Measurements from ENCODE around the gene CHST15.

CHST15 gene

DNA sequence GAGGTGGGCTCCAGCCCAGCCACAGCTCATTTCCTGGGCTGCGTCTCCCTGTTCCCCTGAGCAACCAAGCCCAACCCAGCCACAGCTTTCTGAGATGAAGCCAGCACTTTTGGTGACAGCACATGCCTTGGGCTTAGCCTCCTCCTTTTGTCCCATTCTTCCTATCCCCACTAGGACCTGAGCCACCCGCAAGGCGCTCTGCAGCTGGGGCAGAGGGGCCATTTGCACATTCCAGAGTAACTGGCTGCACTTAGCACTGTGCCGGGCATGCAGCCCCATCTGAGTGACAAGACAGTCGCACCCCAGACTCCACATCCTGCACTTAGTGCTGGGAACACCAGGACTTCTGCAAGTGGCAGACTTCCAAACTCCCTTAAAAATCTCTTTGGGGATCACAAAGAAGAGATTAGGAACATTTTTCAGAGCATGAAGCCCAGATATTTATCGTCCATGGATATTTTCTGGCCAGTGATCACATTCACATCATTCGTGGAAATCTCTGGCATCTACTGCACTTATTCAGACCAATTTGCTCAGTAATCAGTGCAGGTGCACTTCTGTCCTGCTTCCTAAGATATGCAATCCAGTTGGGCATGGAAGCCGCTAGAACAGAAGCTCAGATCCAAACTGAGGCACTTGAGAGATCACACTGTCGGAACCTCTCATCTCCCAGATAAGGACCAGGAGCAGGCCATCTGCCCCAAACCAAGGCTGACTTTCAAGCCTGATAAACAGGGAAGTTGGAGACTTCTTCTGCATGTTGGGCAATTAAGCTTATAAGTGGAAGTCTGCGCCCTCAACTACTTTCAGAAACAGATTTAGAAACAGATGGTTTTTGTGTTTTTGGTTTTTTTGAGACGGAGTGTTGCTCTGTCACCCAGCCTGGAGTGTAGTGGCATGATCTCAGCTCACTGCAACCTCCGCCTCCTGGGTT is 26.4 kb downstream of the CHST15 start:
- DNase-seq (ENCODE audit: low read depth in 4 of 4, low spot score in 1 of 4): no peak

DNA sequence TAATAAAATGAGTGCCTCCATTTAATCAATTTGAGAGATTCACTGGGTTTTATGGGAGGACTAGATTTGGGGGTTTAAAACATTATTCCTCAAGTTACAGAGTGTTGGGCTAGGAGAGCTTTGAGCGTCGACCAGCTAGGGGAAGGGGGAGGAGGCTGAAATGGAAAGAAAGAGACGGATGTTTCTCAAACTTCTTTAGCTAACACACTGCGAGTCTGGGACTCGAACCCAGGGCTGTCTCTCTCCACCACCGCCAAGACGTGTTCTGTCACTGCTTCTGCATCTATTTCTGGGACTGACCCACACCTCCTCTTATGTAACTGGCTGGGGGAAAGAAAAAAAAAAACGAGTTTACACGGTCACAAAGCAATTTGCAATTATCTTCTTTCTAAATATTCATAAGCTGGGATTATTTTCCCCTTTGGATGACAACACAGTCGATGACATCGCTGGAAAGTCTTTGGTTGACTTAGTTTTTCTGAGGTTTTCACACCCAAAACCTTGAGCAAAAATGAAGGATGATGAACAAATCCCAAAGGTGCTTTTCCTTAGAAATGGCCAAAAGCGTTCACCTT is 27.2 kb downstream of the CHST15 start:
- no peak for DNase-seq (ENCODE audit: low read depth in 4 of 4, low spot score in 1 of 4)

DNA sequence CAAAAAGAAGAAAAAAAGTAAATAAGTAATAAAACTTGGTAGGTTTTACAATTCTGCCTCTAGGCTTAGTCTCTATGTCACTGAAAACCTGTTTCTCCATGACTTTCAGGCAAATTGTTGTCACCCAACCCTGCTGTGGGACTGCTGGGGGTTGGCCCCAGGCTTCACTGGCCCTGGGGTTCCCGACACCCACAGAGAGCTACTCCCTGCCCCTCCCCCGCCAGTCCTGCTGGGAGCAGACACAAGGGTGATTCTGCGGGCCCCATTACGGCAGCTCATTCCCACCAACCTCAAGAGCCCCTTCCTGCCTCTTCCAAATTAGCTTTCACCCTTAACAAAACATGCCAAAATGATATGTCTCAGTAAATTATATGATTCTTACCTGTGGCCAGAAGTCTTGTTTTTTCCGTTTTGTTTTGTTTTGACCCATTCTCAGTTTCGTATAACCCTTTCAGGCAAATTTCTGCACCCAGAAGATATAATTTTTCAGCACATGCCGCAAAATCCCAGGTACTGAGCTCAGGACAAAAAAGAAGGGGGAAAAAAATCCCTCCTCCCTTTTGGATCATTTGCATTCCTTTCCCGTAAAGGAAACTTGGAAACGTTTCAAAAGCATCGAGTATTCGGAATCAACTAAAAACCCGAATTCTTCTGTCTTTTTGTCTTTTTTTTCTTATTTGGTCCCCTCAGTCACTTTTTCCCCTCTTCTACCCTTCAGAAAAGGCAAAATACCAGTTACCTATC is 27.8 kb downstream of the CHST15 start:
- no peak for DNase-seq (ENCODE audit: low read depth in 4 of 4, low spot score in 1 of 4)

DNA sequence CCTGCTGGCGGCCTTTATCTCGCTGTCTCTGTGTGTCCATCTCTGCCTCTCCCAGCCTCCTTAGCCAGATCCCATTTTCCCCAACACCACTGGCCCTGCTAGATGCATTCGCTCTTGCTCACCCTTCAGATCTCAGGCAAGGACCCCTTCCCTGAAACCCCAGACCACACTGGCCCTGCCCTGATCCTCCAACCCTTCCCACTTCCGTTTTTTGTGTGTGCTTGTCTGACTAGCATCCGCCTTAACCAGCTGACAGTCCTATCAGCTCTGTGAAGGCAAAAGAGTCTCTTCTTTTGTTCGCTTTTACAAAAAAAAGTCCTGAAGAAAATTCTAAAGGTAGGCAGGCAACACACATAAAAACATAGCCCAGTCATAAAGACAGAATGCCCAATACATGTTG is 28.7 kb downstream of the CHST15 start:
- DNase-seq (ENCODE audit: low read depth in 4 of 4, low spot score in 1 of 4): no peak

DNA sequence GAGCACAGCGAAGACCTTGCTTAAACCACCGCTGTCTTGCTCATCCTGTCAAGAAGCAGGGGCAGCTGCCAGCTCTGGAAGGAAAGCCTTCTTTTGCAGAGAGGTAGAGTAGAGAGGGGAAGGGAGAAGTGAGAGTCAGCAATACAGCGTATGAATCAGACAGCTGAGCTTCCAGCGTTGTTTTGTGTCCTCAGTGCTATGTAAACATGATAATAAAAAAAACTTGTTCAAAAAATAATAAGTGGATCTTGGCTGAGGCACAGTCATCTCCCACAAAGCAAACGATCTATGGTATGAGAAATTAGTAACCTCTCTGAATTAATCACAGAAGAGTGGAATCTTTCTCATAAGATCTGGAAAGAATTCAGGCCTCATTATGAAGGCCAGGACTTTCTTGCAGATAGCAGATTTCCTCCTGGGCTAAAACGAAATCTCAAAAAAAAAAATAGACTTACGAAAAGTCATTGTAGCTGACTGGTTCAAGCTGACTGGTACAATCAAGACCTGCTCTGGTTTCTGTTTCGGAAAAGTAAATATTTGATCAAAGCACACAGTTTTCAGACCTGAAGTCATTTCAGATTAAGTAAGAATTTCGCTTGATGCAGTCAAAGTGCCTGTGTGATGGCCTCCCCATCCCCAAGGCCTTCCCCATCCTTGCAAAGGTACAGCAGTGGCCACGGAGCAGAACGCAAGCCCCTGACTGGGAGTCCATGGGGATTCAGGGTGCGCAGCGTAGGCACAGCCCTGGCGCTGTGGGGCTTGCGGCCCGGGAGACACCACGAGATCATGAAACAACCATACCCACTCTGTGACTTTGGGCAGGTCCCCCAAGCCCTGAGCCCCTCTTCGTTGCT is 29.4 kb downstream of the CHST15 start:
- DNase-seq (ENCODE audit: low read depth in 4 of 4, low spot score in 1 of 4): no peak

DNA sequence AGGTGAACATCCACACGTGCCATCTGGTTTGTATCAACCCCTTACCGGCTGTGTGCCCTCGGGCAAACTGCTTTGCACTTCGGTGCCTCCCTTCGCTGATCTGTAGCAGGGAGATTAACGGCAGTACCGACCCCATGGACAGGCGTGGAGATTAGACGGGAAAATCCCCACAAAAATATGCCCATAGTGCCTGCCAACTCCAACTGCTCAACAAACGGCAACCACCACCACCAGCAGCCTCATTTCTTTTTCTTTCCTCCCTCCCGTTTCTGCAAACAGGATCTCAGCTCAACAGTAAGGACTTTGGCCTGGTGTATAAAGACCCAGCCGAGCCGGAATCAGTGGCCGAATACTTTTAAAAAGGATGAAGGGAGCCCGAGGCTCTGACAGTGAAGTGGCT is 31.0 kb downstream of the CHST15 start:
- DNase-seq (ENCODE audit: low read depth in 4 of 4, low spot score in 1 of 4): no peak

DNA sequence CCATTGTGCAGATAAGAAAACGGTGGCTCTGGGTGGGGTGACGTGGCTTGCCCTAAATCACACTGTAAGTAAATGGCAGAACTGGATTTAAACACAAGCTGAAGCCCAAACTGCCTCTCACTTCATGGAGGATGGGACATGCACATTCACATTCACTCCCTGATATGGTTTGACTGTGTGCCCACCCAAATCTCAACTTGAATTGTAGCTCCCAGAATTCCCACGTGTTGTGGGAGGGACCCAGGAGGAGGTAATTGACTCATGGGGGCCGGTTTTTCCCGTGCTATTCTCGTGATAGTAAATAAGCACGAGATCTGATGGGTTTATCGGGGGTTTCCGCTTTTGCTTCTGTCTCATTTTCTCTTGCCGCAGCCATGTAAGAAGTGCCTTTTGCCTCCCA is 32.4 kb downstream of the CHST15 start:
- no peak for DNase-seq (ENCODE audit: low read depth in 4 of 4, low spot score in 1 of 4)

DNA sequence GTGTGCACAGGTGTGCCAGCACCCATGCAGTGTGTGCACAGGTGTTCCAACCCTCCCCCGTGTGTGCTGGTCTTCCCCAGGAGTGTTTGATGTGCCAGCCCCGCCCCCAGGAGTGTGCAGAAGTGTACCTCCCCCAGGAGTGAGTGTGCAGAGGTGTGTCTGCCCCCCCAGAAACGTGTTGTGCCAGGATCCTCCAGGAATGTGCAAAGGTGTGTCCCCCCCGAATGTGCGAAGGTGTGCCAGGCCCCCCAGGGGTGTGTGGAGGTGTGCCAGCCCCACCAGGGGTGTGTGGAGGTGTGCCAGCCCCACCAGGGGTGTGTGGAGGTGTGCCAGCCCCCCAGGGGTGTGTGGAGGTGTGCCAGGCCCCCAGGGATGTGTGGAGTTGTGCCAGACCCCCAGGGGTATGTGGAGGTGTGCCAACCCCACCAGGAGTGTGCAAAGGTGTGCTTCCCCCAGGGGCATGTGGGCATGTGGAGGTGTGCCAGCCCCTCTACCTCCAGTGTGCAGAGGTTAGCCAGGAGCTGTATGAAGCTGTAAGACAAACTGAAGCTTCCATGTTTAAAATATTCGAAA is 33.2 kb downstream of the CHST15 start:
- no peak for DNase-seq (ENCODE audit: low read depth in 4 of 4, low spot score in 1 of 4)

DNA sequence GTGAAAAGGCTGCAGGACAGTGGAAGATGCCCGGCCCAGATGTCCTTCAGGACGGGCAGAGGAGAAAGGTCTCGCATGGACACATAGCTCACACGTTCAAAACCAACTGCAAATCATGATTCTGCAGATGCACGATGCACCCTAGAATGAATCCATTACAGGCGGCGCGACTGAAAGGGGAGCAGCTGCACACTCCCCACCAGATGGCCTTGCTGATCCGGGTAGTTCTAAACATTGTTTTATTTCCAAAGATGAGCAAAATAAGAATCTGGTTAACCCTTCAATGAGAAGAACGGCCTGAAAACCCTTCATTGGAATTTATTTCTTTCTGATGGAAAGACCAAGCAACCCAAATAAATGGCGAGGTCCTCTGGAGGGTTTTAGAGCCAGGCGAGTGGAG is 33.8 kb downstream of the CHST15 start:
- DNase-seq (ENCODE audit: low read depth in 4 of 4, low spot score in 1 of 4): no peak

DNA sequence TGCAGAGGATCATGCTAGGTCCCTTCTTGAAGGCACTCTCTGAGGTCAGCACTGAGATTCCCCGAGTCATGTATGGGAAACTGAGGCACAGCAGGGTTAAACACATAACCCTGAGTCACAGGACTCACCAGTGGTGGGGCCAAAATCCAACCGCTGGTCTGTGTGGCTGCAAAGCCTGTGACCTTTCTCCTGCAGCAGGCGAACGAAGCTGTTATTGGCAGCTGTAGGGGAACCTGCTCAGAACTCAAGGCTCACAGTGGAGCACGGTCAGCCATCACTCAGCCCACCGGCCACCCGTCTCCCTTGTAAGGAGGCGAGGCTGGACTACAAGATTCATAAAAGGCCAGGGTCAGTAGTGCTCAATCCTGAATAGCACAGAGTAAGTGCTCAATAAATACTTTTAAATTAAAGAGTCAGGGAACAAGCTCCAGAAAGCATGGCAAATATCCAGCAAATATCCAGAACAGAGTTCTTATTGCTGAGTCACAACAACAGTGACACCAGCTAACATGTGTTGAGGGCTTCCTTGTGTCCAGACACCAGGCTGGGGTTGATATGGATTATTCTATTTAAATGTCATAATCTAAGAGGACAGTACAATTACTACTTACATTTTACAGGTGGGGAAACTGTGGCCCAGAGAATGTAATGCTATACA is 34.9 kb downstream of the CHST15 start:
- DNase-seq (ENCODE audit: low read depth in 4 of 4, low spot score in 1 of 4): no peak

DNA sequence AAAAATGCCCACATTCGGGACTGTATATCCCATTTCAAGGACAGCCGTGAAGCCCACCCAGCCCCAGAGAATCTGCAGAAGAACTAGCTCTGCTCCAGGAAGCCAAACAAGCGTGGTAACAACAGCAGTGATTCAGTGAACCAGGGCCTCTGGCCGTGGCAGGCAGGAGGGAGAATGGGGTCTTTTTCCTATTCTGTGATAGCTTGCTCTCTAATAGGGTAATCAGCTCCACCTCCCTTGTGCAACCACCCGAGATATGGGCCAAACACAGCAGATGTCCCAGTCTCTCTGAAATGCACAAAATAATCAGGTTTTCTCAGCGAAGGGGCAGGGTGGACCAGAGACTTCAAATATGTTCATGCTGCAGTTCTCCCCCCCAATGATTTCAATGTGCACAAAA is 35.8 kb downstream of the CHST15 start:
- no peak for DNase-seq (ENCODE audit: low read depth in 4 of 4, low spot score in 1 of 4)

DNA sequence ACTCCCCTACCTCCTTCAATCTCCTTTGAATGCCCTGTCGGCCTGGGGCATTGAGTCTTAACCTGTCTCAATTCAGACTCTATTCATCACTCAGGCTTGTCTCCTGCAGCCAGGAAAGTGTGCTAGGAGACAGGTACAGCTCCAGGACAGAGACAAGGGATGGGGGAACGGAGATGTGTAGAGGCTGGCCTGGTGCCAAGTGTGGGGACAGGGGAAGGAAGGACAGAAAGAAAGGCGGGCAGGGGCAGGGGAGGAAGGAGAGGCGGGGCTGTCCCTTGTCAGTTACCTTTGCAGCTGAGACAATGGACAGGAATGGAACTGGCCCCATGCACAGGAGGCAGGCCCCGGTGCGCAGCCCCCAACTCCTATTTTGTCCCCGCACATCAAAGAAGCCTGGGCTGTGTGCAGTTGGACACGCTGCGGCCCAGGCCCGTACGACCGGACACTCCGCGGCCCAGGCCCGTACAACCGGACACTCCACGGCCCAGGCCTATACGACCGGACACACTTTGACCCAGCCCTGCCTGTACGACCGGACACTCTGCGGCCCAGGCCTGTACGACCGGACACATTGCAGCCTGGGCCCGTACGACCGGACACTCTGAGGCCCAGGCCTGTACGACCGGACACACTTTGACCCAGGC is 36.9 kb downstream of the CHST15 start:
- no peak for DNase-seq (ENCODE audit: low read depth in 4 of 4, low spot score in 1 of 4)

DNA sequence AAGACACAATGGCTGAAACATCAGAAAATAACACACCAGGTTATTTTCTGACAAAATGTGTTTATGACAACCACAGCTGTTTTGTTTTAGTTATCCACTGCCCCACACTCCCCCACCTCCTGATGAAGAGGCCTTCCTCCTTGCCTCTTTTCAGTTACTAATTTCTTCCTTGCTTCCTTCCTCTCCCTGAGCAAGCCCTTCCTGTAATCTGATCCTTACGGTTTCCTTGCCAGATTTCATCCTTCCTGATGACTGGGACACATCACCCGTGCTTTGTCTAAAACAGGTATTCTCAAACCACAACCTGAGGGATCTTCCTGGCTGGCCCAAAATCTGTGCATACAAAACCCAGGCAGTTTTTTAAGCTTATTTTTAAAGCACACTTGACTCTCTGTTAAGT is 39.4 kb downstream of the CHST15 start:
- no peak for DNase-seq (ENCODE audit: low read depth in 4 of 4, low spot score in 1 of 4)

DNA sequence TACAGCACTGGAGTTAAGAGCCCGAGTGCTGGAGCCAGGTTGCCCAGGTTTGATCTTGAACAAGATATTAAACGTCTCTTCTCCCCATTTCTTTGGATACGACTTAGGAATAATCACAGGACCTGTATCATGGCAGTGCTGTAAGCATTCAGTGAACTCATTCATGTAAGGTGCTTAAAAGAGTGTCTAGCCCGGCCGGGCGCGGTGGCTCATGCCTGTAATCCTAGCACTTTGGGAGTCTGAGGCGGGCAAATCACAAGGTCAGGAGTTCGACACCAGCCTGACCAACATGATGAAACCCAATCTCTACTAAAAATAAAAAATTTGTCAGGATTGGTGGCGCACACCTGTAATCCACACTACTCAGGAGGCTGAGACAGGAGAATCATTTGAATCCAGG is 40.8 kb downstream of the CHST15 start:
- DNase-seq (ENCODE audit: low read depth in 4 of 4, low spot score in 1 of 4): no peak

DNA sequence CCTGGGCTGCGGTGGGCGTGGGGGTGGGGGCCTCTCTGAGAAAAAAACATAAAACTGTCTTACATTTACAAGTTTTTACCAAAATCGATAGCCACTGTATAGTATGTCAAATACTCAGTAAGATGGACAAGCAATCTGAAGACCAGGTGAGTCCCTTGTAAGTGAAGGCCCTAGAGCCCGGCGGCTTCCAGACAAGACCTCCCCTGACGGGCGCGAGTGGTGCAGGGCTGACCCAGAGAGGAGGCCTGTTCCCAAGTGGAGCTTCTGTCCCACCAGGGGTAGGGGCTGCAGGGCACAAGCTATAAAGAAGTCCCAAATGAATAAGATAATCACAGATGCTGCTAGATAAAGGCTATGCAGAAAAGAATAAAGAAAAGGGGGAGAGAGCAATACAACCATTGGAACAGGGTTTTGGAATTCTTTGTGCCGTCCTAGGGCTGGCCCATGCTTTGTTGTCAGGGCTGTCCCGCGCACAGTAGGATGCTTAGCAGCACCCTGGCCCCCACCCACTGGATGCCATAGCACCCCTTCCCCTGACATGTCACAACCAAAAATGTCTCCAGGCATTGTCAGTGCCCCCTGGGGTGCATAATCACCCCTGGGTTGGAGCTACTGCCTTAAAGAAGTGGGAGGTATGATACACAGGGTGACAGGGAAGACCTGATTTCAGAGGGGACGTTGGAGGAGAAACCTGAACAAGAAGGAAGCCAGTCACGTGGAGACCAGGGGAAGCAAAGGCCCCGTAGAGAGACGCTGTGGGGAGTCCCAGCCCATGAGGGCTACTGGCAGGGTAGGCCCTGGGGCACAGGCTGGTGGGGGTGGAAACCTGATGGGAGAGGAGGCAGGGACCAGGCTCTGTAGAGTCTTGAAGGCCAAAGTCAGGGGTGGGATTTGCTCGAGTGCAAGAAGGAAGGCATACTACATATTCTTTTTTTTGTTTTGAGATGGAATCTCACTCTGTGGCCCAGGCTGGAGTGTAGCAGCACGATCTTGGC is 43.1 kb downstream of the CHST15 start:
- DNase-seq (ENCODE audit: low read depth in 4 of 4, low spot score in 1 of 4): no peak

DNA sequence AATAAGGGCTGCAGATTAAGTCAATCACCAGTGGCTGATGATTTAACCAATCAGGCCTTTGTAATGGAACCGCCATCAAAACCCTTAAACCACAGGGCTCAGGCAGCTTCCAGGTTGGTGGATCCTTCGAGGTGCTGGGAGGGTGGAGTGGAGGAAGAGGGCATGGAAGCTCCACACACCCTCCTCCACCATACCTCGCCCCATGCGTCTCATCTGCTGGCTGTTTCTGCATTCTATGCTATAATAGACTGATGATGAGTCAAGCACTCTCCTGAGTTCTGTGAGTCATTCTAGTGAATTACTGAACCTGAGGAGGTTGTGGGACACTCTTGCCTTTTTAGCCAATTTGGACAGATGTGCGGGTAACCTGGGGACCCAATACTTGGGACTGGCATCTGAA is 43.9 kb downstream of the CHST15 start:
- no peak for DNase-seq (ENCODE audit: low read depth in 4 of 4, low spot score in 1 of 4)

DNA sequence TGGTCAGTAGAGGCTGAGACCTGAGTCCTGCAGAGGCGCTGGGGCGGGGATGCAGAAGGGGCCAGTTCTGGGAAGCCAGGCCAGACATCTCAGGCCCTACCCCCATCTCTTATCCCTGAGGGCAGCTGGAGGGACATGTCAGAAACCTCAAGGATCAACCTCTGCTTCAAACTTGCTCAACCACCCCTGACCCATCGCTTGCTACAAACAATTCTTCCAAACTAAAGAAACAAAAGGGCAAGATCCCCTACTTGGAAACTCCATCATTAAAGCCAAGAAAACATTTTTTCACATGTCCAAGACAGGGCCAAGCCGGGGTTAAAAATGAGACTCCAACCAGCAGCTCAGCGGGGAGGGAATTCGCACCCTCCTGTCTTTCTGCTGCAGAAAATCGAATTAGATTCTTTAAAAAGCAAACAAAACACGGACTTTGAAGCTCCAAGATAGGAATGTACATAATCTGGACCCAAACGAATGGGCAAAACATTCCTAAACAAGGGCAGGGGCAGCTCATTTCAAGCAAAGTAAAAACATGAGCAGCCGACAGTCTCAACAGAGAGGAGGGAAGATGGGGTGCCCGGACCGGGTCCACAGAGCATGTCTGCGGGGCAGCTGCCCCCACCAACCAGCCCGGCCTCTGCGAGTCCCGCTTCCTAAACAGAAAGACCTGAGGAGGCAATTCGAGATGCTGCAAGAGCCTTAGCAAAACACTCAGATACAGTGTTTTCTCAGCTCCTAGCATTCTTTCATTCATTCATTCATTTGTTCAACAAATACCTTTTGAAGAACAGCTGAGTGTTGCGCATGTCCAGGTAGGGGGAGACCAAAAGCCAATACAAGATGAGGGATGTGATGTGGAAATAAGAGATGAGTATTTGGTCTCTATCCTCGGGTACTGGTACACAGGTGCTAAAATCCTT is 44.8 kb downstream of the CHST15 start:
- DNase-seq (ENCODE audit: low read depth in 4 of 4, low spot score in 1 of 4): no peak

Measured in stimulated activated CD4-positive, alpha-beta T cell treated with anti-CD3 and anti-CD28 coated beads, Interleukin-1b, Interleukin-23, amount 100 ng/mL, for 24 hours (primary cell).